Measurements from ENCODE around the gene PLTP. TPM values are rescaled to one million over a fixed set of nuclear protein-coding genes. Genes with fewer than 3 reads are reported as not detected.

Gene PLTP
- total RNA-seq, 1 donor = 10.4 TPM

GRCh38 chr20:45867136-45867818 lies 44.7 kb downstream of the PLTP start:
- H3K4me3 ChIP-seq (ENCODE audit: low read depth, low read length) = no peak overlapping the region
- no peak for DNase-seq (ENCODE audit: low read depth)
- no peak for TF ChIP-seq CTCF (IDR thresholded peaks at IDR 0.05; ENCODE audit: insufficient read depth, low read depth, low read length)

GRCh38 chr20:45866454-45866853 lies 45.5 kb downstream of the PLTP start:
- no peak overlapping the region for H3K4me3 ChIP-seq (ENCODE audit: low read depth, low read length)
- no peak for DNase-seq (ENCODE audit: low read depth)
- TF ChIP-seq CTCF (IDR thresholded peaks at IDR 0.05; ENCODE audit: insufficient read depth, low read depth, low read length) = no peak

GRCh38 chr20:45863543-45864470 lies 48.1 kb downstream of the PLTP start:
- TF ChIP-seq CTCF (IDR thresholded peaks at IDR 0.05; ENCODE audit: insufficient read depth, low read depth, low read length) = no peak
- no peak overlapping the region for H3K4me3 ChIP-seq (ENCODE audit: low read depth, low read length)
- DNase-seq (ENCODE audit: low read depth) = no peak

- peak; percentile 22 for DNase-seq (ENCODE audit: low read depth)
- TF ChIP-seq CTCF (IDR thresholded peaks at IDR 0.05; ENCODE audit: insufficient read depth, low read depth, low read length) = no peak
- no peak overlapping the region for H3K4me3 ChIP-seq (ENCODE audit: low read depth, low read length)
Observed at GRCh38 chr20:45861221-45862075, 50.5 kb downstream of the PLTP start.

GRCh38 chr20:45860560-45861220 lies 51.3 kb downstream of the PLTP start:
- no peak for TF ChIP-seq CTCF (IDR thresholded peaks at IDR 0.05; ENCODE audit: insufficient read depth, low read depth, low read length)
- H3K4me3 ChIP-seq (ENCODE audit: low read depth, low read length) = no peak overlapping the region
- DNase-seq (ENCODE audit: low read depth) = peak; percentile 47

- no peak for DNase-seq (ENCODE audit: low read depth)
- TF ChIP-seq CTCF (IDR thresholded peaks at IDR 0.05; ENCODE audit: insufficient read depth, low read depth, low read length) = no peak
- no peak overlapping the region for H3K4me3 ChIP-seq (ENCODE audit: low read depth, low read length)
Observed at GRCh38 chr20:45859916-45860315, 52.0 kb downstream of the PLTP start.

Measured in fibroblast of villous mesenchyme (primary cell).